Measurements from ENCODE around the gene TRIM45.

TRIM45 gene

DNA sequence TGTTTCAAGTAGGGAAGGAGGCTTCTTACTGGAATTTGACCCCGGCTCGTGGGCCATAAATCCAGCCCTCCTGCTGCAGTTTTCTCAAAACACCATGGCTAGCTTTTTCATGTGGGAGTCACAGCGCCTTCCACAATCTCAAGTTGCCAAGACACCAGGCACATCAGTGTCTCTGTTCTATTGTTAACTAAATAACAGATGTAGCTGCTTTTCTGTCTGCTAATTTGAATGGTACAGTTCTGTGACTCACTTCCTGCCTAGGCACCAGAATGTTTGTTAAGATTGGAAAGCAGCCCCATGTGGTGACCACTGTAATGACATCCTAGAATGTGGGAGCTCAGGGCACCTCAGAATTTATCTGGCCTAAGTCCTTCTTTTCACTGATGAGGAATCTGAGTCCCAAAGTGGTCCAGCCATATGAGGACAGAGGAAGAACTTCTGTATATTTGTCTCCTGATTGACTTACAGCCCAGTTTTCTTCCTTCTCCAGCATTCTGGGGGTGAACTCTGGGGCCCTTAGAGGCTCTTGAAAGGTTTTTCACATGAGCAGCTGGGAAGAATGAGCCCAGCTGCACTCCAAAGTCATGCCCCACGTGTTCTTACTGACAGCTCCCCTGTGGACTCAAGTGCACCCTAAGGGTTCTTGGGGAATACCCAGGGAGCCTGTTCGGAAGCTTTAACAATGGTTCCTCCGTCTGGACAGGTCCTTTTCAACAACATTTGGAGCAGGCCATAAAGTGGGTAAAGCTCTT lies 27.5 kb downstream of the TRIM45 start:
- H3K9me3 ChIP-seq (ENCODE audit: control insufficient read depth, low read length), result no peaks in the 10 kb centered on the region
- peaks cover 11% of the 10 kb centered on the region for H3K4me1 ChIP-seq (ENCODE audit: control insufficient read depth, insufficient read depth, low read length)
- no peak overlapping the region for H3K9ac ChIP-seq (ENCODE audit: low read length)
- no peaks in the 10 kb centered on the region for H3K36me3 ChIP-seq (ENCODE audit: control insufficient read depth, insufficient read depth, low read length)
- no peak overlapping the region for H3K4me3 ChIP-seq (ENCODE audit: low read length)
- no peaks in the 10 kb centered on the region for H3K27me3 ChIP-seq (ENCODE audit: control insufficient read depth, insufficient read depth, low read length)

DNA sequence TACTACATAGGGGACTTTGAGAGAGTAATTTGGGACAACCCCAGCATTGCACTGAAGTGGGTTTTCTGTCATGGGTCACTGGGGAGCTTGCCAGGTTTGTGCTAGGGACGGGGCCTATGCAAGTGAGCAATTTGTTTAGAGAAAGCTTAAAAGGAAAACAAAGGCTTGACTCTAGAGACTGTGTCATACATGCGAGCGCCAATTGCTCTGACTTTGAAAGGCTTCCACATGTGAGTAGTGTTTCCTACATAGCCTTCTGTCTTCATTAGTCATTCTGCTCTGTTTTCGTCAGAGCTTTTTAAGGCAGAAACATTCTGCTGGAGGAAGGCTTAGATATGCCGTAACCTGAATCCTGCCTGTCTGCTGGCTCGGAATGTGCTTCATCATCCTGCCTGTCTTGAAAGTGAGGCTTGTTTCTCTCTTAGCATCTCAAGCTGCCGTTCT lies 28.4 kb downstream of the TRIM45 start:
- Histone ChIP-seq H3K4me3 (ENCODE audit: low read length) (no peak overlapping the region), H3K4me1 (ENCODE audit: control insufficient read depth, insufficient read depth, low read length) (peaks cover 11% of the 10 kb centered on the region), H3K9me3 (ENCODE audit: control insufficient read depth, low read length) (no peaks in the 10 kb centered on the region), H3K9ac (ENCODE audit: low read length) (no peak overlapping the region), H3K27me3 (ENCODE audit: control insufficient read depth, insufficient read depth, low read length) (no peaks in the 10 kb centered on the region), H3K36me3 (ENCODE audit: control insufficient read depth, insufficient read depth, low read length) (no peaks in the 10 kb centered on the region)

DNA sequence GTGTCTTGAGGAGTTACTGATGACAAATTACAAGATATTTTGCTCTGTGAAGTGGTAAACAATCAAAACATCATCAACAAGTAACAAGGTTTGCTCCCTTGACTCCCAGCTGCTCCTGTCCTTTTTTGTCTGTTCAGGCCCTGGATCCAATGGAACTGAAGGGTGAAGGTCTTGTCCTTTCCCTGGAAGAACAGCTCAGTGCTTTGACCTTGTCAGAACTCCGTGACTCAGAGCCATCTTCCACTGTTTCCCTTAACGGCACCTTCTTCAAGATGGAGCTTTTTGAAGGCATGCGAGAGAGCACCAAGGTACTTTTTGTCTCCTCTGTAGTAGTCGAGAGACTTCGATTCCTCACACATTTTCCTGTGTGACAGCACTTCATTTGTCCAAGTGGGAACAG lies 29.0 kb downstream of the TRIM45 start:
- Histone ChIP-seq H3K27me3 (ENCODE audit: control insufficient read depth, insufficient read depth, low read length) (no peaks in the 10 kb centered on the region), H3K36me3 (ENCODE audit: control insufficient read depth, insufficient read depth, low read length) (no peaks in the 10 kb centered on the region), H3K4me1 (ENCODE audit: control insufficient read depth, insufficient read depth, low read length) (peaks cover 9% of the 10 kb centered on the region), H3K9ac (ENCODE audit: low read length) (no peak overlapping the region), H3K4me3 (ENCODE audit: low read length) (no peak overlapping the region), H3K9me3 (ENCODE audit: control insufficient read depth, low read length) (no peaks in the 10 kb centered on the region)

- no peaks in the 10 kb centered on the region for H3K36me3 ChIP-seq (ENCODE audit: control insufficient read depth, insufficient read depth, low read length)
Measured at GRCh38 chr1:117089996-117090395, 31.6 kb downstream of the TRIM45 start.

DNA sequence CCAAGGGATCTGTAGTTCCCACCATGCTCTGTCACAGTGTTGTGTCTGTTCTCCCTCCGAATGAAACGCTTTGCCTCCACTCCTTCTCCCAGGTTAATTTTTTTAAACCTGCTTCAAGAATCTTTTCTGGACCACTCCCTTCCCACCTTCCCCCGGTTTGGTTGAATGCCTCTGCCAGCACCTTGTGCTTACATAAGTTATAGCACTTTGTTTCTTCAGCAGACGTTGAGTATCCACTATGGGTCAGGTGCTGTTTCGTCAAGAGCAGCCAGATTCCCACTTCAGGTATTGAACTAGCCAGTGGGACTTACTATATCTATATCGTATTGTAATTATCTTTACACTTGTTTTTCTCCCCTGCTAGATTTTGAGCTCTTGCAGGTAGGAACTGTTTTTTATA lies 33.9 kb downstream of the TRIM45 start:
- no peaks in the 10 kb centered on the region for H3K9me3 ChIP-seq (ENCODE audit: control insufficient read depth, low read length)
- no peaks in the 10 kb centered on the region for H3K4me1 ChIP-seq (ENCODE audit: control insufficient read depth, insufficient read depth, low read length)
- no peak overlapping the region for H3K9ac ChIP-seq (ENCODE audit: low read length)
- H3K4me3 ChIP-seq (ENCODE audit: low read length), result no peak overlapping the region
- H3K36me3 ChIP-seq (ENCODE audit: control insufficient read depth, insufficient read depth, low read length), result no peaks in the 10 kb centered on the region
- H3K27me3 ChIP-seq (ENCODE audit: control insufficient read depth, insufficient read depth, low read length), result no peaks in the 10 kb centered on the region

More at GRCh38 chr1:117089996-117090395, 31.6 kb downstream of the TRIM45 start:
- no peaks in the 10 kb centered on the region for H3K27me3 ChIP-seq (ENCODE audit: control insufficient read depth, insufficient read depth, low read length)
- no peak overlapping the region for H3K9ac ChIP-seq (ENCODE audit: low read length)
- no peak overlapping the region for H3K4me3 ChIP-seq (ENCODE audit: low read length)
- peaks cover 4% of the 10 kb centered on the region for H3K4me1 ChIP-seq (ENCODE audit: control insufficient read depth, insufficient read depth, low read length)
- no peaks in the 10 kb centered on the region for H3K9me3 ChIP-seq (ENCODE audit: control insufficient read depth, low read length)

DNA sequence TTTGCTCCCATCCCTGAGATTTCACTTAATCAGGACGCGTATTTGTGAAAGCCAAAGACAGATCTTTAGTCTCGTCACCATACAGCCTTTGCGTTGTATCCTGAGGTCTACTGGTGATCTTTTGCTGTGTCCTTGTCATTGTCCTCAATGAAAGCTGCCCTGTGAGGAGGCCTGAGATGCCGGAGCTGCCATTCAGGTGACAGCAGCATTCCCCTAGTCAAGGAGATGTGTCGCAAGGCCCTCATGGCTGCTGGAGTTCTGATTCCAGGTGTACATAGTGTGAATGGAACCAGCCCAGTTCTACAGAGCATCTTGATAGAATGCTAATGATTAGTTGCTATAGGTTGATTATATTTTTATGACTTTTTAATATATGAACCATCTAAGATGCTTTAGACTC lies 37.3 kb downstream of the TRIM45 start:
- Histone ChIP-seq H3K36me3 (ENCODE audit: control insufficient read depth, insufficient read depth, low read length) (no peaks in the 10 kb centered on the region), H3K4me3 (ENCODE audit: low read length) (no peak overlapping the region), H3K9ac (ENCODE audit: low read length) (no peak overlapping the region), H3K9me3 (ENCODE audit: control insufficient read depth, low read length) (no peaks in the 10 kb centered on the region), H3K4me1 (ENCODE audit: control insufficient read depth, insufficient read depth, low read length) (no peaks in the 10 kb centered on the region), H3K27me3 (ENCODE audit: control insufficient read depth, insufficient read depth, low read length) (no peaks in the 10 kb centered on the region)

DNA sequence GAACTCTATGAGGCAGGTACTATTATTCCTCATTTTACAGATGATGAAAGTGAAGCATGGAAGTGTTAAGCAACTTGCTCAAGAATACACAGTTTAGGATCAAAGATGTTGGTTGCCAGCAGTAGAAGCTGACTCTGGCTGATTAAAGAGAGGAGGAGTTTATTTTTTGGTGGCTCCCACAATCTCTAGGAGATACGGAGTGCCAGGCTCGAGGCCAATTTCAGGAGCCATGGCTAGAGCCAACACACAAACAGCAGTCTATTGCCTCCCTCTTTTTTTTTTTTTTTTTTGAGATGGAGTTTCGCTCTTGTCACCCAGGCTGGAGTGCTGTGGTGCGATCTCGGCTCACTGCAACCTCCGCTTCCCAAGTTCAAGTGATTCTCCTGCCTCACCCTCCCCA lies 41.8 kb downstream of the TRIM45 start:
- no peak overlapping the region for H3K9ac ChIP-seq (ENCODE audit: low read length)
- H3K4me3 ChIP-seq (ENCODE audit: low read length), result no peak overlapping the region
- no peaks in the 10 kb centered on the region for H3K4me1 ChIP-seq (ENCODE audit: control insufficient read depth, insufficient read depth, low read length)
- peaks cover 3% of the 10 kb centered on the region for H3K36me3 ChIP-seq (ENCODE audit: control insufficient read depth, insufficient read depth, low read length)
- H3K27me3 ChIP-seq (ENCODE audit: control insufficient read depth, insufficient read depth, low read length), result no peaks in the 10 kb centered on the region
- H3K9me3 ChIP-seq (ENCODE audit: control insufficient read depth, low read length), result no peaks in the 10 kb centered on the region

DNA sequence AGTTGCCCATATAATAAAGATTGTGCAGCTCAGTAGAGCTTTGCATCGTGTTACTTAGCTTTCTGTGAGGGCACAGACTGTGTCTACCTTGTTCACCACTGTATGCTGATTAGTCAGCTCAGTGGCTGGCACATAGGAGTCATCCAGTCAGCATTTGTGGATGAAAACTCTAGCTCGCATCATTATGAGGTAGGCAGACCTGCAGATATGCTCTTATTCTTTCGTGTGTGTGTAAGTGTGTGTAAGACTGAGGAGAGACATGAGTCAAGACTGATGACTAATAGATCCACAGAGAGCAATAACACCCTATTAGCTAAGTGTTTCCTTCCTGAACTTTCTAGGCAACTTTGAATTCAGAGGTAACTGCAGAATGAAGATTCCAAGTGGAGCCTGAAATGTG lies 44.3 kb downstream of the TRIM45 start:
- Histone ChIP-seq H3K9ac (ENCODE audit: low read length) (no peak overlapping the region), H3K9me3 (ENCODE audit: control insufficient read depth, low read length) (no peaks in the 10 kb centered on the region), H3K4me1 (ENCODE audit: control insufficient read depth, insufficient read depth, low read length) (no peaks in the 10 kb centered on the region), H3K36me3 (ENCODE audit: control insufficient read depth, insufficient read depth, low read length) (peaks cover 3% of the 10 kb centered on the region), H3K27me3 (ENCODE audit: control insufficient read depth, insufficient read depth, low read length) (no peaks in the 10 kb centered on the region), H3K4me3 (ENCODE audit: low read length) (no peak overlapping the region)

DNA sequence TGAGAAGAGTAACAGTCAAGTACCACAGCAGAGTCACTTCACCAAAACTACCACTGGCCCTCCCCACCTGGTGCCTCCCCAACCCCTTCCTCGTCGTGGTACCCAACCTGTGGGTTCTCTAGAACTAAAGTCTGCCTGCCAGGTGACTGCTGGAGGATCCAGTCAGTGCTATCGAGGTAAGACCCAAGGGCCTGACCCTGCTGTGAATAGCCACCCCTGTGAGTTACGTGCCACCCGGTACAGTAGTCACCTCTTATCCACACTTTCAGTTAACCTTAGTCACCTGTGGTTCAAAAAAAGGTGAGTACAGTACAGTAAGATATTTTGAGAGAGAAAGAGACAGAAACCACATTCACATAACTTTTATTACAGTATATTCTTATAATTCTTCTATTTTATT lies 44.9 kb downstream of the TRIM45 start:
- Histone ChIP-seq H3K9ac (ENCODE audit: low read length) (no peak overlapping the region), H3K36me3 (ENCODE audit: control insufficient read depth, insufficient read depth, low read length) (peaks cover 3% of the 10 kb centered on the region), H3K4me1 (ENCODE audit: control insufficient read depth, insufficient read depth, low read length) (peaks cover 4% of the 10 kb centered on the region)

GRCh38 chr1:117070124-117070523 lies 51.4 kb downstream of the TRIM45 start:
- Histone ChIP-seq H3K36me3 (ENCODE audit: control insufficient read depth, insufficient read depth, low read length) (no peaks in the 10 kb centered on the region), H3K4me1 (ENCODE audit: control insufficient read depth, insufficient read depth, low read length) (peaks cover 4% of the 10 kb centered on the region), H3K9ac (ENCODE audit: low read length) (no peak overlapping the region), H3K27me3 (ENCODE audit: control insufficient read depth, insufficient read depth, low read length) (no peaks in the 10 kb centered on the region), H3K9me3 (ENCODE audit: control insufficient read depth, low read length) (no peaks in the 10 kb centered on the region), H3K4me3 (ENCODE audit: low read length) (no peak overlapping the region)

More for the DNA sequence above, 44.9 kb downstream of the TRIM45 start:
- H3K4me3 ChIP-seq (ENCODE audit: low read length), result no peak overlapping the region
- H3K9me3 ChIP-seq (ENCODE audit: control insufficient read depth, low read length), result no peaks in the 10 kb centered on the region
- no peaks in the 10 kb centered on the region for H3K27me3 ChIP-seq (ENCODE audit: control insufficient read depth, insufficient read depth, low read length)

GRCh38 chr1:117069220-117069844 lies 52.2 kb downstream of the TRIM45 start:
- H3K27me3 ChIP-seq (ENCODE audit: control insufficient read depth, insufficient read depth, low read length), result no peaks in the 10 kb centered on the region
- no peak overlapping the region for H3K9ac ChIP-seq (ENCODE audit: low read length)
- peaks cover 4% of the 10 kb centered on the region for H3K4me1 ChIP-seq (ENCODE audit: control insufficient read depth, insufficient read depth, low read length)
- H3K36me3 ChIP-seq (ENCODE audit: control insufficient read depth, insufficient read depth, low read length), result no peaks in the 10 kb centered on the region
- H3K4me3 ChIP-seq (ENCODE audit: low read length), result no peak overlapping the region
- H3K9me3 ChIP-seq (ENCODE audit: control insufficient read depth, low read length), result no peaks in the 10 kb centered on the region

DNA sequence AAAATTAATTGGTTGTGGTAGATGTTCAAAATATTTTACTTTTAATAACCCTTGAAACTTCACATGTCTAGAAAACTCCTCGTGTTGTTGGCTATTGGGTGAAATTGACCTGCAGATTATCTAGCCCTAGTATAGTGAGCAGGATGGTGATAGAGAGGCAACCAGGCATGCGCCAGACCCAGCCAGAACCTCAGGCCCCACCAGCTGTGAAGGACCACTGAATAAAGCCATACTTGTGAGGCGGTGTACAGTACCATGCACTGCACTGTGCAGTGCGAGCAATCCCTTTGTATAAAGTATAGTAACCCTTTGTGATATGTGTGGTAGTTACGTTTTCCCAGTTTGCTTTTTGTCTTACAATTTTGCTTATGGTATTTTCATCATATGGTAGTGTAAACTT lies 53.0 kb downstream of the TRIM45 start:
- no peaks in the 10 kb centered on the region for H3K36me3 ChIP-seq (ENCODE audit: control insufficient read depth, insufficient read depth, low read length)
- no peak overlapping the region for H3K9ac ChIP-seq (ENCODE audit: low read length)

More for the DNA sequence above, 53.0 kb downstream of the TRIM45 start:
- peaks cover 4% of the 10 kb centered on the region for H3K4me1 ChIP-seq (ENCODE audit: control insufficient read depth, insufficient read depth, low read length)
- no peaks in the 10 kb centered on the region for H3K9me3 ChIP-seq (ENCODE audit: control insufficient read depth, low read length)
- no peak overlapping the region for H3K4me3 ChIP-seq (ENCODE audit: low read length)
- no peaks in the 10 kb centered on the region for H3K27me3 ChIP-seq (ENCODE audit: control insufficient read depth, insufficient read depth, low read length)
